T47D (cell line): ENCODE data around the gene CDK3.

ENCODE experiments used
- DNase-seq, 2 experiments: peaks; one replicate each; pipeline versions ENCODE4 v3.0.0 to v3.0.0-alpha.2; 2011 to 2012; ENCODE audit warnings: low read depth in 1 of 2, low spot score in 1 of 2
- JUND ChIP-seq: IDR thresholded peaks from 2 replicates; pipeline ENCODE4 v1.6.1; 2012; ENCODE audit warnings: low read depth
- in situ Hi-C: cut with HindIII; loops from 2 replicates; pipeline ENCODE4 v1.10.0; 2016; ENCODE audit warnings: low sequenced_read_pairs, low pct_unique_long_range_greater_than_20kb

Gene CDK3

DNA sequence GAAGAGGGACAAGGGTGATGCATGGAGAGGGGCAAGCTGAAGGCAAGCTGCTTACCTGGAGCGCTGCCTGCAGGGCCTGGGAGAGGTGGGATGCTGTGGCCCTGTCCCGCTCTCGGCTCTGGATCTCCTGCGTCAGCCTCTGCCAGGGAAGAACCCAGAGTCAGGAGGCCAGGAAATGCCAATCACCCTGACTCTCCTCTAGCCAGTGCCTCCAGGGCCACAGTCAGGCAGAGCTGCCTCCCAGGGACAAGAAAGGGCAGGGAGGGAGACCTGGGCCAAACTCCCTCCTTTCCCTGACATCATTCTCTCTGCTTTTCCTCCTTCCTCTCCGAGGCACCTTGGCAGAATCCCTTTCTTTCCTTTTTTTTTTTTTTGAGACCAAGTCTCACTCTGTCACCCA lies 11.3 kb downstream of the CDK3 start:
- in situ Hi-C loops, result no loop called here
- DNase-seq, result no peak
- no peak for TF ChIP-seq JUND

DNA sequence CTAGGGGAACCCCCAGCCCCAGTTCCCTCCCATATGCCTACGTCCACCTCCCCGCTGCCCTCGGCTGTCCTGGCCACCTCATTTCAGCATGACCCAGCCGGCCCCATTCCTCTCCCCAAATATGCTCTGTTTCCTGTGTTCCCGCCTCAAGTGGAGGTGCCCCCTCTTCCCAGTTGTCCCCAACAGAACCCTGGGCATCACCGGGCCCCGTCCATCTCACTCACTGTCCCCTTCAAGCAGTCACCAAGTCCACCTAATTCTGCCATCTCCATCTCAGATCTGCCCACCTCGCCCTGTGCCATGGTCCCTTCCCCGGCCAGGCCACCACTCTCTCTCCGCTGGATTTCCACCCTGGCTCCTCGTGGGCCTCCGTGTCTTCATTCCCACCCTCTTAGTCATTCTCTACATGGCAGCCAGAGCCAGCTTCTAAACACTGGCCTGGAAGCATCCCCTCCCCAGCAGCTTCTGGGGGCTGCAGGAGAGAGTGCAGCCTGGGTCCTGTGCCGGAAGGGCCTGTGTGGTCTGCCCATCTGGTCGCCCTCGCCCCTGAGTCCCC lies 12.8 kb downstream of the CDK3 start:
- in situ Hi-C loops, result no loop called here
- TF ChIP-seq JUND, result no peak
- no peak for DNase-seq

DNA sequence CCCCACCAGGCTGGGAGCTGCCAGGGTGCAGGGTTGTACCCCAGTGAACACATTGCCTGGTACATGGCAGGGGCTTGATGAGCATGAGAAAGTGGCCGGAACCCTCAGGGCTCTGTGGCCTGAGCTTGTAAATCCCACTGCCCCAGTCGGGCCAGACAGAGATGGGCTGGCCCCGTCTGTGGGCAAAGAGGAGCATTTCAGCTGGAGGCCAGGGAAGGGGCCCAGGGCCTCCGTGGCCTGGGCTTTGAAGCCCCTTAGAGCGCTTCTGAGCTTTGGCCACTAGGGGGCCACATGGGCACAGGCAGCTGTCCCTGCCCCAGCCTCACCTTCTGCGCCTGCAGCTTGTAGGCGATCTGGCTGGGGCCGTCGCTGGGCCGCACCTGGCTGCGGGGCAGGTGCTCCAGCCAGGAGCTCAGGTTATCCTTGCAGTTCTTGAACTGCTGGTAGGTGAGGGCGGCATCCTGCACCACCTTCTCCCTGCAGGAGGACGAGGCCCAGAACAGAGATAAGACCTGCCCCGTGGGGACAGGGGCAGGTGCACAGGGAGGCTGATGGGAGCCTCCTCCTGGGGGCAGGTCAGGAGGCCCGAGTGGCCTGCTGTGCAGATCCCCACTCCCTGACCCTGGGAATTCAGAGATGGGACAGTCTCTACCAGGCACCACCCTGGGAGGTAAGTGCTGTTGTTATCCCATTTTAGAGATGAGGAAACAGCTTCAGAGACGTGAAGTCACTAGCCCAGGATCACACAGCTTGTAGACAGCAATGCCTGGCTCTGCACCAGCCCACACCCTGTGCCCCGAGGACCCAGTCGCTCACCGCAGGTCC lies 13.7 kb downstream of the CDK3 start:
- in situ Hi-C loops, result no loop called here
- DNase-seq, result peak; percentile 82 to 94
- no peak for TF ChIP-seq JUND

- no peak for DNase-seq
- in situ Hi-C loops, result no loop called here
- no peak for TF ChIP-seq JUND
These were observed 14.2 kb downstream of the CDK3 start for GRCh38 chr17:76014925-76015261.

GRCh38 chr17:76017481-76018339 lies 17.1 kb downstream of the CDK3 start:
- in situ Hi-C loops, result no loop called here

GRCh38 chr17:76018340-76018680 lies 17.7 kb downstream of the CDK3 start:
- DNase-seq, result no peak

More at GRCh38 chr17:76017481-76018339, 17.1 kb downstream of the CDK3 start:
- DNase-seq, result no peak
- TF ChIP-seq JUND, result no peak

DNA sequence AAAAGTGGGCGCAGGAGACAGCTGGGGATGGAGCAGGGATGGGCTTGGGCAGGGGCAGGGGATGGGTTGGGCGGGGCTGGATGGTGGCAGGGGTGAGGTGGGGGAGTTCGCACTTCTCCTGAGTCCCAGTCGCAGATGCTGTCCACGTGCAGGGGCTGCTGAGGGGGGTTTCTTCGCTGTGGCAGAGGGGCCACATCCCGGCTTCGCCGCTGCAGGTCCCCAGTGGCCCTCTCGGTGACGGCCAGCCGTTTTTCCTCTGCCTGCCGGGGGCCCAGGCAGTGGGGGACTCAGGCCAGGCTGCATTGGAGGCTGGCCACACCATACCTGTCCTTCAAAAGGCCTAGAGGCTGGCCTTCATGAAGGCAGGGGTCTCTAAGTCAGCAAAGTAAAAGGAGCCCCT lies 18.1 kb downstream of the CDK3 start:
- TF ChIP-seq JUND, result no peak
- in situ Hi-C loops, result no loop called here
- no peak for DNase-seq

More at GRCh38 chr17:76018340-76018680, 17.7 kb downstream of the CDK3 start:
- TF ChIP-seq JUND, result no peak
- in situ Hi-C loops, result no loop called here

GRCh38 chr17:76019833-76020467 lies 19.3 kb downstream of the CDK3 start:
- no peak for DNase-seq
- no peak for TF ChIP-seq JUND
- in situ Hi-C loops, result no loop called here

- in situ Hi-C loops, result no loop called here
- no peak for TF ChIP-seq JUND
- DNase-seq, result no peak
These were observed 21.6 kb downstream of the CDK3 start for GRCh38 chr17:76022285-76022684.

- no peak for DNase-seq
- in situ Hi-C loops, result no loop called here
- TF ChIP-seq JUND, result no peak
These were observed 22.6 kb downstream of the CDK3 start for GRCh38 chr17:76022973-76023899.

GRCh38 chr17:76023900-76024237 lies 23.2 kb downstream of the CDK3 start:
- in situ Hi-C loops, result no loop called here
- no peak for DNase-seq
- TF ChIP-seq JUND, result no peak

DNA sequence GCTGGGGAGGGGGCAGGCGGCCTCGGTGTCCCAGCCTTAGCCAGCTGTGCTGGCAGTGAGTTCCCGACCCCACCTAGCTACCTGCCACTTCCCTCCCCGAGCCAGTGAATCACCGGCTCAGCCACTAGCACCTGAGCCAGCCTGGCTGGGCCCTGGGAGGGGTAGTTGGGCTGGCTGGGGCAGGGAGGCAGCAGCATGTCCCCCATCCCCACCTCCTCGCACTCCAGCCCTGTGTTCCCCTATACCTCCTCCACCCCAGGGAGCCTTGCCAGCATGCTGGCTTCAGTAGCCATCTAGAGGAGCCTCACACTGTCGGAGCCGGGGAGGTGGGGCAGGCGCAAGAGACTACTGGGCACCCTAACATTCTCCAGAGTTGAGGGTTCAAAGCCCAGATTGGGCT lies 23.7 kb downstream of the CDK3 start:
- no peak for TF ChIP-seq JUND
- in situ Hi-C loops, result no loop called here
- no peak for DNase-seq
